ENCODE measurements around the gene TTC33. TPM values are rescaled to one million over a fixed set of nuclear protein-coding genes. Genes with fewer than 3 reads are reported as not detected.

The TTC33 gene
- total and polyA plus RNA-seq, 2 donors (not counting 1 experiment from before 2014, with no cell fraction given), result 2.1 to 15.8 TPM

- H3K27me3 Mint-ChIP-seq, result no peaks in the 10 kb centered on the region
- CTCF ChIA-PET, result interaction anchor here (2.5 kb wide), 1 partner anchor 11 kb away, joined by 7 read pairs; no protein-coding TSS in a partner anchor
Measured at GRCh38 chr5:40675396-40676133, 80.2 kb downstream of the TTC33 start.

More at GRCh38 chr5:40675396-40676133, 80.2 kb downstream of the TTC33 start:
- Mint-ChIP-seq H3K4me3 (no peak overlapping the region), H3K9me3 (ENCODE audit: insufficient read depth) (no peaks in the 10 kb centered on the region), H3K4me1 (peaks cover 26% of the 10 kb centered on the region), H3K27ac (no peak overlapping the region)
- H2AFZ ChIP-seq (ENCODE audit: insufficient read depth, low read depth, low read length, poor library complexity, severe bottlenecking), result no peak overlapping the region
- WGBS (ENCODE audit: insufficient coverage), result 86% methylated on average over 2 of the region's 7 CpGs
- TF ChIP-seq EZH2 (IDR thresholded peaks at IDR 0.05; ENCODE audit: borderline replicate concordance, insufficient read depth, low read depth, low read length, poor library complexity, severe bottlenecking) (no peak), CTCF (IDR thresholded peaks at IDR 0.05) (no peak)
- H3K27ac ChIP-seq (ENCODE audit: low read length in 2 of 2), result no peak overlapping the region
- DNase-seq (no peak), ATAC-seq (ENCODE audit: low read depth) (no peak)
- no peak overlapping the region for H3K9ac ChIP-seq (ENCODE audit: low read length)
- intact Hi-C loops (cut with micrococcal nuclease), result loop anchor here (5.0 kb wide), 1 partner anchor 103 kb away; no protein-coding TSS in a partner anchor
- H3K79me2 ChIP-seq (ENCODE audit: control insufficient read depth, insufficient read depth, low read length), result peaks cover 8% of the 10 kb centered on the region
- H3K36me3 ChIP-seq (replicated peaks in 1 of 2; ENCODE audit: control extremely low read depth in 1 of 2, control insufficient read depth in 1 of 2, extremely low read depth in 1 of 2, insufficient read depth in 2 of 2, low read length in 1 of 2), result no peaks in the 10 kb centered on the region
- H3K4me1 ChIP-seq (ENCODE audit: control insufficient read depth in 2 of 2, insufficient read depth in 2 of 2, low read length in 2 of 2), result peaks cover 13 to 18% of the 10 kb centered on the region in 2 donors
- no peak overlapping the region for H3K4me3 ChIP-seq (ENCODE audit: control extremely low read depth in 1 of 5, extremely low read depth in 1 of 5, insufficient read depth in 1 of 5, low read depth in 2 of 5, low read length in 4 of 5)
- H3K27me3 ChIP-seq (replicated peaks in 1 of 4; ENCODE audit: control extremely low read depth in 1 of 4, control insufficient read depth in 3 of 4, insufficient read depth in 4 of 4, low read length in 3 of 4), result no peaks in the 10 kb centered on the region
- no peaks in the 10 kb centered on the region for H3K9me3 ChIP-seq (ENCODE audit: control extremely low read depth in 1 of 3, control insufficient read depth in 2 of 3, insufficient read depth in 1 of 3, low read length in 2 of 3)
- H4K20me1 ChIP-seq (ENCODE audit: control insufficient read depth, insufficient read depth, low read length, poor library complexity, severe bottlenecking), result no peaks in the 10 kb centered on the region
- no peak overlapping the region for H3K4me2 ChIP-seq (replicated peaks; ENCODE audit: low read depth, low read length, poor library complexity, severe bottlenecking)
- POLR2A ChIA-PET, result no interaction called here
